GM21576 (cell line): ENCODE measurements around the gene VIPR2.
"Not testable (repeated sequence)": the region's sequence is repeated elsewhere in the genome, so short reads cannot be mapped to it uniquely, and the experiment has no call there.

ENCODE experiments used
- ATAC-seq: cut with Tn5 transposase; IDR thresholded peaks from one replicate; pipeline ENCODE4 v1.9.1; 2021; ENCODE audit warnings: mild to moderate bottlenecking, moderate library complexity; ENCODE audit not compliant: unreplicated experiment

The VIPR2 gene

DNA sequence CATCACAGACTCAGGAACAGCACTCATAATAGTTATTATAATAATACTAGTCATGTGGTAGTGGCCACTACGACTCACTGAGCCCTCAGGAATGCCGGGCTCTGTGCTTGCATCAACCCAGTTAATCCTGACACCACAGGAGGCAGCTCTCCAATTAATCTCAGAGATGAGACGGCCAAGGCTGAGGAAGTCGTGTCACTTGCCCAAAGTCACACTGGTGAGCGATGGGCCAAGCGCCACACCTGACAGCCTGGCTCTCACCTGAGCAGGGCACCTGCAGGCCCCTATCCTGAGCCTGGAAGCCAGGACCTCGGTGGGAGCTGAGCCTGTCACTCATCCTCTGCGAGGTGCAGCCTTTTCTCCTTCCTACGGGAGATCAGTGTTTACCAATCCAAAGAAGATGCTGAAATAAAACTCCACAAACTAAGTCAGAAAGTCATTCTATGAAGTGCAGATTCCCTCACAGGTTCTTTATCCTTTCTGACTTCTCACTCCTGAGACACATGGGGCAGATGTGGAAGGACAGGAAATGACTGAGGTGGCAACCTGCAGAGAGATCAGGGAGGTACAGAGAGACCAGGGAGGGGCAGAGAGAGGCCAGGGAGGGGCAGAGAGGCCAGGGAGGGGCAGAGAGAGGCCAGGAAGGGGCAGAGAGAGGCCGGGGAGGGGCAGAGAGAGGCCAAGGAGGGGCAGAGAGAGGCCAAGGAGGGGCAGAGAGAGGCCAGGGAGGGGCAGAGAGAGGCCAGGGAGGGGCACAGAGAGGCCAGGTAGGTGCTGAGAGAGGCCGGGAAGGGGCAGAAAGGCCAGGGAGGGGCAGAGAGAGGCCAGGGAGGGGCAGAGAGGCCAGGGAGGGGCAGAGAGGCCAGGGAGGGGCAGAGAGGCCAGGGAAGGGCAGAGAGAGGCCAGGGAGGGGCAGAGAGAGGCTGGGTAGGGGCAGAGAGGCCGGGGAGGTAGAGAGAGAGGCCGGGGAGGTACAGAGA is 38.5 kb downstream of the VIPR2 start:
- ATAC-seq = no peak

DNA sequence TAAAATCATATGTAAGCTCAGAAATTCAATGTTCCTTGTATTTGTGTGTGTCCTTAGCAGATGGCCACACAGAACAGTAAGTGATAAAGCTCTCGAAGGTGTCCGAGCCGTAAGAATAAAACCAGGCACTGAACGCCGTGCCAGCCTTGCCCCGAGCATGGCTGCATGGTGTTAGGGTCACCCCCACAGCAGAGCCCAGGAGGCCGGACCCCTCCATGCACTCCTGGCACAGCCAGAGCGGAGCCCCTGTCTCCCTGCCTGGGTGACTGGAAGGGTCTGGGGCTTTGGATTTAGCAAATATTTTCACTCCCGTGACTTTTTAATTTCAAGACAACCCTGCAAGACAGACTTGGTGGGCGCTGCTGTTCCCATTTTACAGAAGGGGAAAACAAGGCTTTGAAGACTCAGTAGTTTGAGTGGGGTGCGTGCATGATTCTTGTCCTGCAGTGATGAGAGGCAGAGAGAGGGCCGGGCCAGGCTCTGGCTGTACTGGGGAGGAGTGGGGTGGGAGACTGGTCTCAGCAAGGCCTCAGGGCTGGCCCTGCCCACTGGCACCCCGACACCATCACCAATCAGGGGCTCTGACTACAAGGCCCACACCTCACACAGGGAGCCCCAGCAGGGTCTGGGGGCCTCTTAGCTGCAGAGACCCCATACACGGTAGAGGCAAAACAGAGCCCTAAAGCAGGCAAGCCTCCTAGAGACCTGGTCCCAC is 39.4 kb downstream of the VIPR2 start:
- no peak for ATAC-seq

DNA sequence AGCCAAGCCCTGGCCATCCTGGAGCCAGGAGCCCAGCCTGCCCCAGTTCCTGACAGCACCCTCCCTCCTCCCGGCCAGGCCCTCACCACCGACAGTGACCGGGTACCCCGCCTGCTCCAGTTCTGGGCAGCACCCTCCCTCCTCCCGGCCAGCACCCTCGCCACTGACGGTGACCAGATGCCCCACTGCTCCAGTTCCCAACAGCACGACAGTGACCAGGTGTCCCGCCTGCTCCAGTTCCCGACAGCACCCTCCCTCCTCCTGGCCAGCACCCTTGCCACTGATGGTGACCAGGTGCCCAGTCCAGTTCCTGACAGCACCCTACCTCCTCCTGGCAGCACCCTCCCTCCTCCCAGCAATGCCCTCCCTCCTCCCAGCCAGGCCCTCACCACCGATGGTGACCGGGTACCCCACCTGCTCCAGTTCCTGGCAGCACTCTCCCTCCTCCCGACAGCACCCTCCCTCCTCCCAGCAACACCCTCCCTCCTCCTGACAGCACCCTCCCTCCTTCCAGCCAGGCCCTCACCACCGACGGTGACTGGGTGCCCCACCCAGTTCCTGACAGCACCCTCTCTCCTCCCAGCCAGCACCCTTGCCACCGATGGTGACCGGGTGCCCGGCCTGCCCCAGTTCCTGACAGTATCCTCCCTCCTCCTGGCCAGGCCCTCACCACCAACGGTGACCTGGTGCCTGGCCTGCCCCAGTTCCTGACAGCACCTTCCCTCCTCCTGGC is 40.3 kb downstream of the VIPR2 start:
- ATAC-seq = no peak

- no peak for ATAC-seq
Measured at GRCh38 chr7:159103382-159104187, 41.1 kb downstream of the VIPR2 start.

DNA sequence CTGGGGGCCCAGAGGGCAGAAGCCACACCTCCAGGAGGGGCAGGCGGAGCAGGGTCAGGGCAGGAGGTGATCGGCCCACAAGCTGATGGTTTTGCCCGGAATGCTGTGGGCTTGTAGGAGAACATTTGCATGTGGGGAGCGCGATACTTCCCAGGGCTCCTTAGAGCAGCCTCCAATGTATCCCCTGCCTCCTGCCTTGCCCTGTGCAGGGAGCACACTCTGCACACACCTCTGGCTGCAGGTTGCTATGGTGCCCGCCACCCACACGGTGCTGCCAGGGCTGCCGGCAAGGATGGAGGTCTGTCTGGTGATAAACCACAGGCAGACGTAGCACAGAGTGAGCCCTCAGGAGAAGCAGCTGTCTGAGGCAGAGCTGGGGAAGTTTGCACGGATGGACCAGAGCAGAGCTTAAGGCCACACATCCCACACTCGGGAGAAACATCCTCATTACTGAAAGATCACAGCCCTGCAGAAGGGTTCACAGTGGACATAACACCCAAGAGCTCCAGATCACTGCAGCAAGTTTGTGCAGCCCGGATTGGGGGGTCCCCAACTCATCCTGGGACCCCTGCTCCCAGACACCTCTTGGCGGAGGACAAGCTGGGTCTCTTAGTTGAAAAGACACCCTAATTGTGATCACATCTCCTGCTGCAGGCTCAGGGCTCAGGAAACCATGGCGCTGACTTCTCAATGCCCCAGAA is 41.8 kb downstream of the VIPR2 start:
- no peak for ATAC-seq

DNA sequence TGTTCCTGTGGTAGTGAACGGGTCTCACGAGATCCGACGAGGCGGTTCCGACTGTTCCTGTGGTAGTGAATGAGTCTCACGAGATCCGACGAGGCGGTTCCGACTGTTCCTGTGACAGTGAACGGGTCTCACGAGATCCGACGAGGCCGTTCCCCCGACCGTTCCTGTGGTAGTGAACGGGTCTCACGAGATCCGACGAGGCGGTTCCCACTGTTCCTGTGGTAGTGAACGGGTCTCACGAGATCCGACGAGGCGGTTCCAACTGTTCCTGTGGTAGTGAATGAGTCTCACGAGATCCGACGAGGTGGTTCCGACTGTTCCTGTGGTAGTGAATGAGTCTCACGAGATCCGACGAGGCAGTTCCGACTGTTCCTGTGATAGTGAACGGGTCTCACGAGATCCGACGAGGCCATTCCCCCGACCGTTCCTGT is 43.0 kb downstream of the VIPR2 start:
- ATAC-seq = not testable (repeated sequence)

DNA sequence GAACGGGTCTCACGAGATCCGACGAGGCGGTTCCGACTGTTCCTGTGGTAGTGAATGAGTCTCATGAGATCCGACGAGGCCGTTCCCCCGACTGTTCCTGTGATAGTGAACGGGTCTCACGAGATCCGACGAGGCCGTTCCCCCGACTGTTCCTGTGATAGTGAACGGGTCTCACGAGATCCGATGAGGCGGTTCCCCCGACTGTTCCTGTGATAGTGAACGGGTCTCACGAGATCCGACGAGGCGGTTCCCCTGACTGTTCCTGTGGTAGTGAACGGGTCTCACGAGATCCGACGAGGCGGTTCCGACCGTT is 43.6 kb downstream of the VIPR2 start:
- not testable (repeated sequence) for ATAC-seq

- ATAC-seq = not testable (repeated sequence)
Measured at GRCh38 chr7:159100281-159101082, 44.2 kb downstream of the VIPR2 start.

DNA sequence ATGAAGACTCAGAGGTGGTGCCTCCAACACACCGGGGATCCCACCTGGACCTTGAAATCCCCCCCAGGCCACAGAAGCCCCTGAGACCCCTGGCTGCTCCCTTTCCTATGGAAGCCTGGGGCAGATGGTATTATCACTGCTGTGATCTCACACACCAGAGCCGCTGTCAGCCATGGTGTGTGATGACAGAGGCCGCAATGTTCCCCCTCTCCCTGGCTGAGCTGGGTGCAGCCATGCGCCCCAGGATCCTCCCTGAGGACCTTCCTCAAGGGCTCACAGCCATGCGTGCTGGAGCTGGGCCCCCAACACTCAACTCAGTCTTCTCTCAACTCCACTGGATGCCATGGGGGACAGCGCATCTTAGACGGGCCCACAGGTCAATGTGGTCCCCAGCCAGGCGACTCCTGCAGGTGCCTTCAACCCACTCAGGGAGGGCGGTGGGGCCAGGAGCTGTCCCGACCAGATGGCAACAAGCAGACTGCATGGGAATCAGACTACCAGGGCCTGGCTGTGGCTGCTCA is 44.9 kb downstream of the VIPR2 start:
- ATAC-seq = no peak

- ATAC-seq = no peak
Measured at GRCh38 chr7:159098811-159099655, 45.6 kb downstream of the VIPR2 start.

DNA sequence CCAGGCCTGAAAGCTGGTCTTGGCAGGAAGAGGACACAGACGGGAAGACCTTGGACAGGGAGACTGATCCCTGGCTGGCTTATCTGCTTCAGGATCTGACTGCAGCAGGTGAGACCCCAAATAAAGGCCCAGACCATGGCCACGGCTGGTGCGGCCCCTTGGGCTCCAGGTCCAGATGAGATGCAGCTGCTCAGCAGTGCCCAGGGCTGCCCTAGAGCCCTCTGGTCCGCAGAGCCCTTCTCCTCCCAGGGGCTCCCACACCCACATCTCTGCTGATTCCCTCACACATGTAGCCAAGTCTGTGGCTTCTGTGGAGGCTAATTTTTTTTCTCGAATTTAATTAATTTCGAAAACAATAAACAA is 46.3 kb downstream of the VIPR2 start:
- ATAC-seq = no peak

DNA sequence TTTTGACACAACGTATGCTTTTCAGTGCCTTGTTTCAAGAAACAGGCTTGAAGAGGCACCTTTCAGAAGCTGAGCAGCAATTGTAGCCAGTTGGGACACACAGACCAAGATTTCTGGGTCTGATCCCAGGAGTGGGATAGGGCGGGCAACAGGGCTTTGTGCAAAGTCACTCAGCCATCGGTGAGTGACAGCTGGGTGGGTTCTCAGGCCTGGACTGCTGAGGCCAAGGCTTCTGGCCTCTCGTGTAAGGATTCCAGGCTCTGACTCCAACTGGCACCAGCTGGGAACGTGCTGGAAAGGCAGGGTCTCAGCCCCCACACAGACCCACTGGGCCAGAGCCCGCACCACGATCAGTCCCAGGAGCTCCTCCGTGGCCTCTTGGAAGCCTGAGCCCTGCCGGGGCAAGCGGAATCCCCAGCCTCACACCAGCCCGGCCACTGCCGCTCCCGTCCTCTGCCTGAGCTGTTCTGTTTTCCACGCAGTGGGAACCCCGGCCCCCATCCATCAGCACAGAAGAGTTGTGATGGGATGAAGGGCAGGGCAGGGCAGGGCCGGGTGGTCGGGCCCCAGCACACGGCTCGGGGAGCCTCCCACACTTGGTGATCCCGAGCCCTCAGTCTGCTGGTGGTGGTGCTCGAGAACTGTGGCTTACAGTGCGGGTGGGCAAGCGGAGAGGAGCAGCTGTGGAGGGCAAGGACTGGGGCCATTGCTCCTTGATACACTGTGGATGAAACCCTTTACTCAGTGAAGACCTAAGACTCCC is 46.8 kb downstream of the VIPR2 start:
- ATAC-seq = no peak

GRCh38 chr7:159096736-159097581 is 47.7 kb downstream of the VIPR2 start:
- ATAC-seq = no peak

- no peak for ATAC-seq
Measured at GRCh38 chr7:159095979-159096411, 48.7 kb downstream of the VIPR2 start.

DNA sequence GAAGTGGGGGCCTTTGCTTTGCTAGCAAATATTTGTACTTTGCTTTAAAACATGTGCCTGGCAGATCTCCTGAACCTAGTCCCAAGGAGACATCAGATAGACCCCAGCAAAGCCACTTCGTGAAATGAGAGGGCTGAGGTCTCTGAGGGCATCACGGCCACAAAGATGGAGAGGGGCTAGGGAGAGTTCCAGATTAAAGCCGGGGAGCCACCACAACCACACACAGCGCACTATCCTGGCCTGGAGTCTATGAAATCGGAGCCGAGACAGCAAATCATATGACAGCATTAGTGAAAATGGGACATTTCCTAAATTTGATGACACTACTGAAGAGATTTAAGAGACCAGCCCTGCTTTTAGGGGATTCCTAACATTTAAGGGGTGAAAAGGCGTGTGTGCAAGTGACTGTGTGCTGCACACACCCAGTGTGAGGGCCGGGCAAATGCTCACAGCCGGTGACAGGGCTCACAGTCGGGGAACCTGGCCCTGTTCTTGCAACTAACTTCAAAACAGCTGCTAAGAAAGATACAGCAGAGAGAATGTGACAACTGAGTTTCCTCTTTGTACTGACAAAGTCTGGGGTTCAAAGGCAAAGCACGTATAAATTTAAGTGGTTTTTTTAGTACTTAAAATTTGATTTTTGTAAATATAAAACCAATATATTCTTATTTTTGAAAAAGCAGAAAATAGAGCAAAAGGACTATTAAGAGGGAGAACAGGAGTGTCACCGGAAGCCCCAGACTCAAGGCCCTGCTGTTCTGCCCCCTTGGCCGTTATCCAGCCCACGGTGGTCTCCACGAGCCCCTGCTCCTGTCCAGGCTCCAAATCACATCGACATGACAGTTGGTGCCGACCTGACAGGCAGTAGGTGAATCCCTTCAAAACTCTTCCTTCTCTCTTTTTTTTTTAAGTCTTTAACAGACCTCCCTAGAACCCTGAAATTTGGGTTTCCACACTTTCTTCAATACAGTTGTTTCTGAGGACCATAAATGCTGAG is 49.5 kb downstream of the VIPR2 start:
- no peak for ATAC-seq
